WTC11 (cell line): ENCODE data around the gene STXBP5. TPM values are rescaled to one million over a fixed set of nuclear protein-coding genes. Genes with fewer than 3 reads are reported as not detected.

Experiments used
- ATAC-seq: fragments of 200-7000 bp; cut with Tn5 transposase; 2 replicates; pipeline ENCODE4 v1.10.0; 2021; ENCODE audit warnings: mild to moderate bottlenecking, moderate library complexity
- CTCF ChIA-PET: fragments of 300-600 bp; sonication (Branson Sonifier 250); formaldehyde crosslinking; loops from one replicate; lab custom pipeline; 2021; ENCODE audit warnings: antibody characterized with exemption; lab: Charles Lee
- POLR2A ChIA-PET: fragments of 350-600 bp; sonication (Branson Sonifier 250); formaldehyde crosslinking; loops from one replicate; lab custom pipeline; 2021; ENCODE audit warnings: antibody characterized with exemption; lab: Charles Lee
- DNase-seq: peaks from one replicate; pipeline ENCODE4 v3.0.0; 2021; ENCODE audit warnings: low spot score
- H3K27ac Mint-ChIP-seq: 2 replicates; pipeline ENCODE4 v1.8.0; 2021; ENCODE audit warnings: mixed read lengths
- H3K27me3 Mint-ChIP-seq: 2 replicates; pipeline ENCODE4 v1.8.0; 2021; ENCODE audit warnings: low read depth, mild to moderate bottlenecking, moderate library complexity, mixed read lengths
- H3K36me3 Mint-ChIP-seq: 2 replicates; pipeline ENCODE4 v1.8.0; 2021; ENCODE audit warnings: mixed read lengths
- H3K4me1 Mint-ChIP-seq: 2 replicates; pipeline ENCODE4 v1.8.0; 2022; ENCODE audit warnings: mixed read lengths
- H3K4me3 Mint-ChIP-seq: 2 replicates; pipeline ENCODE4 v1.8.0; 2021; ENCODE audit warnings: mild to moderate bottlenecking, moderate library complexity, mixed read lengths
- H3K9me3 Mint-ChIP-seq: 2 replicates; pipeline ENCODE4 v1.8.0; 2021; ENCODE audit warnings: mixed read lengths
- ATF2 ChIP-seq: sonication (generic); formaldehyde crosslinking; IDR thresholded peaks from 2 replicates; pipeline ENCODE4 v1.8.1; 2022; ENCODE audit warnings: low read depth, missing genetic modification reagents, borderline replicate concordance
- ESRRA ChIP-seq: sonication (generic); formaldehyde crosslinking; IDR thresholded peaks from 2 replicates; pipeline ENCODE4 v1.8.1; 2022; ENCODE audit warnings: mild to moderate bottlenecking, missing genetic modification reagents, borderline replicate concordance
- GABPB1 ChIP-seq: sonication (generic); formaldehyde crosslinking; IDR thresholded peaks from 2 replicates; pipeline ENCODE4 v1.8.1; 2023; ENCODE audit warnings: mild to moderate bottlenecking, missing genetic modification reagents
- GRHL2 ChIP-seq: fragments of 250-450 bp; sonication (Bioruptor Pico); IDR thresholded peaks from 2 replicates; pipeline ENCODE4 v1.8.0; 2022; ENCODE audit warnings: mild to moderate bottlenecking, moderate library complexity; ENCODE audit not compliant: insufficient replicate concordance, severe bottlenecking
- JAZF1 ChIP-seq: fragments of 250-450 bp; sonication (Bioruptor Pico); IDR thresholded peaks from 2 replicates; pipeline ENCODE4 v1.9.0; 2021; ENCODE audit warnings: moderate library complexity, mild to moderate bottlenecking, inconsistent platforms
- JUN ChIP-seq: sonication (generic); formaldehyde crosslinking; IDR thresholded peaks from 2 replicates; pipeline ENCODE4 v1.8.0; 2023; ENCODE audit warnings: mild to moderate bottlenecking, missing genetic modification reagents
- MXD4 ChIP-seq: fragments of 250-450 bp; sonication (Bioruptor Pico); IDR thresholded peaks from 2 replicates; pipeline ENCODE4 v1.8.0; 2021; ENCODE audit warnings: mild to moderate bottlenecking, moderate library complexity, borderline replicate concordance
- NFE2L1 ChIP-seq: sonication (generic); formaldehyde crosslinking; IDR thresholded peaks from 2 replicates; pipeline ENCODE4 v1.8.1; 2023; ENCODE audit warnings: missing genetic modification reagents
- NR1H2 ChIP-seq: sonication (generic); formaldehyde crosslinking; IDR thresholded peaks from 2 replicates; pipeline ENCODE4 v1.9.0; 2021; ENCODE audit warnings: mild to moderate bottlenecking, moderate library complexity, missing genetic modification reagents
- SMAD3 ChIP-seq: sonication (generic); formaldehyde crosslinking; IDR thresholded peaks from 2 replicates; pipeline ENCODE4 v1.8.0; 2022; ENCODE audit warnings: missing genetic modification reagents, mild to moderate bottlenecking, borderline replicate concordance
- STAT6 ChIP-seq: sonication (generic); formaldehyde crosslinking; conservative IDR thresholded peaks from 2 replicates; pipeline ENCODE4 v1.8.1; 2023; ENCODE audit warnings: mild to moderate bottlenecking, low read depth, missing genetic modification reagents, moderate library complexity
- ZNF532 ChIP-seq: fragments of 250-450 bp; sonication (Bioruptor Pico); IDR thresholded peaks from 2 replicates; pipeline ENCODE4 v1.9.0; 2021; ENCODE audit warnings: mild to moderate bottlenecking, borderline replicate concordance
- total RNA-seq: library from RNA; stranded (reverse); gene quantifications from 3 replicates; pipeline ENCODE4 v1.2.3, GENCODE V29; 2021
- TF ChIP-seq, protein P1 (sequence below): sonication (generic); formaldehyde crosslinking; IDR thresholded peaks from 2 replicates; pipeline ENCODE4 v1.8.1; 2023; ENCODE audit warnings: mild to moderate bottlenecking, missing genetic modification reagents
- TF ChIP-seq, protein P2 (sequence below): sonication (generic); formaldehyde crosslinking; IDR thresholded peaks from 2 replicates; pipeline ENCODE4 v1.8.1; 2023; ENCODE audit warnings: mild to moderate bottlenecking, missing genetic modification reagents, moderate library complexity
- TF ChIP-seq, protein P3 (sequence below): fragments of 250-450 bp; sonication (Bioruptor Pico); conservative IDR thresholded peaks from 2 replicates; pipeline ENCODE4 v1.9.0; 2021; ENCODE audit warnings: mild to moderate bottlenecking
- TF ChIP-seq, protein P4 (sequence below): sonication (generic); formaldehyde crosslinking; IDR thresholded peaks from 2 replicates; pipeline ENCODE4 v1.8.0; 2022; ENCODE audit warnings: missing genetic modification reagents
- TF ChIP-seq, protein P5 (sequence below): fragments of 250-450 bp; sonication (Bioruptor Pico); IDR thresholded peaks from 2 replicates; pipeline ENCODE4 v1.9.0; 2021; ENCODE audit warnings: moderate library complexity, mild to moderate bottlenecking, inconsistent platforms, borderline replicate concordance

STXBP5 gene
- total RNA-seq, 1 experiment from 2014 or later, result 13.2 TPM

GRCh38 chr6:147268254-147268653, 64.0 kb downstream of the STXBP5 start (continued):
- TF ChIP-seq, protein P1, sequence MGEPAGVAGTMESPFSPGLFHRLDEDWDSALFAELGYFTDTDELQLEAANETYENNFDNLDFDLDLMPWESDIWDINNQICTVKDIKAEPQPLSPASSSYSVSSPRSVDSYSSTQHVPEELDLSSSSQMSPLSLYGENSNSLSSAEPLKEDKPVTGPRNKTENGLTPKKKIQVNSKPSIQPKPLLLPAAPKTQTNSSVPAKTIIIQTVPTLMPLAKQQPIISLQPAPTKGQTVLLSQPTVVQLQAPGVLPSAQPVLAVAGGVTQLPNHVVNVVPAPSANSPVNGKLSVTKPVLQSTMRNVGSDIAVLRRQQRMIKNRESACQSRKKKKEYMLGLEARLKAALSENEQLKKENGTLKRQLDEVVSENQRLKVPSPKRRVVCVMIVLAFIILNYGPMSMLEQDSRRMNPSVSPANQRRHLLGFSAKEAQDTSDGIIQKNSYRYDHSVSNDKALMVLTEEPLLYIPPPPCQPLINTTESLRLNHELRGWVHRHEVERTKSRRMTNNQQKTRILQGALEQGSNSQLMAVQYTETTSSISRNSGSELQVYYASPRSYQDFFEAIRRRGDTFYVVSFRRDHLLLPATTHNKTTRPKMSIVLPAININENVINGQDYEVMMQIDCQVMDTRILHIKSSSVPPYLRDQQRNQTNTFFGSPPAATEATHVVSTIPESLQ (CRISPR knock-in tag), result no peak
- TF ChIP-seq JUN (CRISPR knock-in tag) (no peak), ESRRA (CRISPR knock-in tag) (no peak), GRHL2 (CRISPR knock-in tag) (no peak), SMAD3 (CRISPR knock-in tag) (no peak), ZNF532 (CRISPR knock-in tag) (no peak), STAT6 (CRISPR knock-in tag) (no peak)
- TF ChIP-seq, protein P2, sequence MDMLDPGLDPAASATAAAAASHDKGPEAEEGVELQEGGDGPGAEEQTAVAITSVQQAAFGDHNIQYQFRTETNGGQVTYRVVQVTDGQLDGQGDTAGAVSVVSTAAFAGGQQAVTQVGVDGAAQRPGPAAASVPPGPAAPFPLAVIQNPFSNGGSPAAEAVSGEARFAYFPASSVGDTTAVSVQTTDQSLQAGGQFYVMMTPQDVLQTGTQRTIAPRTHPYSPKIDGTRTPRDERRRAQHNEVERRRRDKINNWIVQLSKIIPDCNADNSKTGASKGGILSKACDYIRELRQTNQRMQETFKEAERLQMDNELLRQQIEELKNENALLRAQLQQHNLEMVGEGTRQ (CRISPR knock-in tag), result no peak
- TF ChIP-seq, protein P3, sequence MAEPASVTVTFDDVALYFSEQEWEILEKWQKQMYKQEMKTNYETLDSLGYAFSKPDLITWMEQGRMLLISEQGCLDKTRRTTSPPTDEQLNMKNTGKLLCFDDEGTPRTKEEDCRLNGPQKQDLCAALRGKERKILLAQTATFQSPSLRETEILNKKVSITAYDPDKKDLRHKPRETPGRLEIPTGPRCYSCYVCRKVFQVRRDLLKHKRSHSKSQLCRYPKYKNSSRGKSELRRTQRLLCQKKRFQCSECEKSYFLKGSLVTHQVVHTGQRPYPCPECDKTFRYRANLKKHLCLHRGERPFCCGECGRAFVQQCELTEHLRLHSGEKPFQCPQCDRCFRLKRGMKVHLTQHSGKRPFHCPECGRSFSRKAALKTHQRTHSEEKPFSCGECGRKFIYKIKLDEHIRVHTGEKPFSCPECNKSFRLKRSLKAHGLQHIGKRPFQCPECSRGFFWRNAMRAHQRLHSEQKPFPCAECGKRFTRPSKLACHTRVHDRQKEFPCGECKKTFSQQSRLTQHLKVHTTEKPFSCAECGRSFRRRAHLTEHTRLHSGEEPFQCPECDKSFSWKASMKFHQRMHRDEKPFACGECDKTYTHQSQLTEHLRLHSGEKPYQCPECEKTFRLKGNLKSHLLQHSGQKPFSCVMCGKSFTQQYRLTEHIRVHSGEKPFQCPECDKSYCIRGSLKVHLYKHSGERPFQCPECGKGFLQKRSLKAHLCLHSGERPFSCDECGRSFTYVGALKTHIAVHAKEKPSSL (CRISPR knock-in tag), result no peak

- H3K36me3 Mint-ChIP-seq, result peaks cover 26% of the 10 kb centered on the region
- H3K9me3 Mint-ChIP-seq, result peaks cover 9% of the 10 kb centered on the region
- no peak overlapping the region for H3K27ac Mint-ChIP-seq
- no peaks in the 10 kb centered on the region for H3K27me3 Mint-ChIP-seq
- no peaks in the 10 kb centered on the region for H3K4me1 Mint-ChIP-seq
- no peak overlapping the region for H3K4me3 Mint-ChIP-seq
- no peak for DNase-seq
- ChIA-PET CTCF (no interaction called here), POLR2A (interaction anchor here (0.7 kb wide), 1 partner anchor 417 kb away, joined by 5 read pairs; no protein-coding TSS in a partner anchor)
- no peak for ATAC-seq
- no peak for TF ChIP-seq ESRRA (CRISPR knock-in tag)
- no peak for TF ChIP-seq GABPB1
- TF ChIP-seq MXD4 (CRISPR knock-in tag), result no peak
- no peak for TF ChIP-seq GRHL2 (CRISPR knock-in tag)
- no peak for TF ChIP-seq NR1H2 (CRISPR knock-in tag)
- TF ChIP-seq JAZF1 (CRISPR knock-in tag), result no peak
- no peak for TF ChIP-seq NFE2L1 (CRISPR knock-in tag)
- TF ChIP-seq ATF2, result no peak
- TF ChIP-seq, protein P4, sequence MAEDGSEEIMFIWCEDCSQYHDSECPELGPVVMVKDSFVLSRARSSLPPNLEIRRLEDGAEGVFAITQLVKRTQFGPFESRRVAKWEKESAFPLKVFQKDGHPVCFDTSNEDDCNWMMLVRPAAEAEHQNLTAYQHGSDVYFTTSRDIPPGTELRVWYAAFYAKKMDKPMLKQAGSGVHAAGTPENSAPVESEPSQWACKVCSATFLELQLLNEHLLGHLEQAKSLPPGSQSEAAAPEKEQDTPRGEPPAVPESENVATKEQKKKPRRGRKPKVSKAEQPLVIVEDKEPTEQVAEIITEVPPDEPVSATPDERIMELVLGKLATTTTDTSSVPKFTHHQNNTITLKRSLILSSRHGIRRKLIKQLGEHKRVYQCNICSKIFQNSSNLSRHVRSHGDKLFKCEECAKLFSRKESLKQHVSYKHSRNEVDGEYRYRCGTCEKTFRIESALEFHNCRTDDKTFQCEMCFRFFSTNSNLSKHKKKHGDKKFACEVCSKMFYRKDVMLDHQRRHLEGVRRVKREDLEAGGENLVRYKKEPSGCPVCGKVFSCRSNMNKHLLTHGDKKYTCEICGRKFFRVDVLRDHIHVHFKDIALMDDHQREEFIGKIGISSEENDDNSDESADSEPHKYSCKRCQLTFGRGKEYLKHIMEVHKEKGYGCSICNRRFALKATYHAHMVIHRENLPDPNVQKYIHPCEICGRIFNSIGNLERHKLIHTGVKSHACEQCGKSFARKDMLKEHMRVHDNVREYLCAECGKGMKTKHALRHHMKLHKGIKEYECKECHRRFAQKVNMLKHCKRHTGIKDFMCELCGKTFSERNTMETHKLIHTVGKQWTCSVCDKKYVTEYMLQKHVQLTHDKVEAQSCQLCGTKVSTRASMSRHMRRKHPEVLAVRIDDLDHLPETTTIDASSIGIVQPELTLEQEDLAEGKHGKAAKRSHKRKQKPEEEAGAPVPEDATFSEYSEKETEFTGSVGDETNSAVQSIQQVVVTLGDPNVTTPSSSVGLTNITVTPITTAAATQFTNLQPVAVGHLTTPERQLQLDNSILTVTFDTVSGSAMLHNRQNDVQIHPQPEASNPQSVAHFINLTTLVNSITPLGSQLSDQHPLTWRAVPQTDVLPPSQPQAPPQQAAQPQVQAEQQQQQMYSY (CRISPR knock-in tag), result no peak
- TF ChIP-seq, protein P5, sequence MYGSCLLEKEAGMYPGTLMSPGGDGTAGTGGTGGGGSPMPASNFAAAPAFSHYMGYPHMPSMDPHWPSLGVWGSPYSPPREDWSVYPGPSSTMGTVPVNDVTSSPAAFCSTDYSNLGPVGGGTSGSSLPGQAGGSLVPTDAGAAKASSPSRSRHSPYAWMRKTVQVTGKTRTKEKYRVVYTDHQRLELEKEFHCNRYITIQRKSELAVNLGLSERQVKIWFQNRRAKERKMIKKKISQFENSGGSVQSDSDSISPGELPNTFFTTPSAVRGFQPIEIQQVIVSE (CRISPR knock-in tag), result no peak
Observed at GRCh38 chr6:147274012-147274411, 69.8 kb downstream of the STXBP5 start.
